GM21381 (cell line): ENCODE measurements around the gene CANX.

ENCODE experiments used
- ATAC-seq: cut with Tn5 transposase; IDR thresholded peaks from one replicate; pipeline ENCODE4 v1.9.1; 2021; ENCODE audit warnings: mild to moderate bottlenecking, moderate library complexity; ENCODE audit not compliant: unreplicated experiment

The CANX gene

DNA sequence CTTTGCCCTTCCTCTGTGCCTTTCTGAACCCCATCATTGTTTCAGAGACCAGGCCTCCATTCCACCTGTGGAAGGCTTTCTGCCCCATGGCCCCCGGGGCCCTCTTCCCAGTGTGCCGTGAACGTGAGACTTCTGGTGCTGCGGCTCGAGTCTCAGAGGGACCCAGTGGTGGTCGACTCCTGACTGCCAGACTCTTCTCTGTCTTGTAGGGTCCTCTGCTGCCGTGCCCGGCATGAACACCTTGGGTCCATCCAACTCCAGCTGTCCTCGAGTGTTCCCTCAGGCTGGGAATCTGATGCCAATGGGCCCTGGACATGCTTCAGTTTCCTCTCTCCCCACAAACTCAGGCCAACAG lies 74.9 kb downstream of the CANX start:
- ATAC-seq: no peak

DNA sequence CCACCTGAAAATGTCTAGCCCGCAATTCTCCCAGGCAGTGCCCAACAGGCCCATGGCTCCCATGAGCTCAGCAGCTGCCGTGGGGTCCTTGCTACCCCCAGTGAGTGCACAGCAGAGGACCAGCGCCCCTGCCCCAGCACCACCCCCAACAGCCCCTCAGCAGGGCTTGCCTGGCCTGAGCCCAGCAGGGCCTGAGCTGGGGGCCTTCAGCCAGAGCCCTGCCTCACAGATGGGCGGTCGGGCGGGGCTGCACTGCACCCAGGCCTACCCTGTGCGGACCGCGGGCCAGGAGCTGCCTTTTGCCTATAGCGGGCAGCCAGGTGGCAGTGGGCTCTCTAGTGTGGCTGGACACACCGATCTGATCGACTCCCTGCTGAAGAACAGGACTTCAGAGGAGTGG lies 75.7 kb downstream of the CANX start:
- no peak for ATAC-seq

- no peak for ATAC-seq
These were observed 77.7 kb downstream of the CANX start for GRCh38 chr5:179776411-179776938.

DNA sequence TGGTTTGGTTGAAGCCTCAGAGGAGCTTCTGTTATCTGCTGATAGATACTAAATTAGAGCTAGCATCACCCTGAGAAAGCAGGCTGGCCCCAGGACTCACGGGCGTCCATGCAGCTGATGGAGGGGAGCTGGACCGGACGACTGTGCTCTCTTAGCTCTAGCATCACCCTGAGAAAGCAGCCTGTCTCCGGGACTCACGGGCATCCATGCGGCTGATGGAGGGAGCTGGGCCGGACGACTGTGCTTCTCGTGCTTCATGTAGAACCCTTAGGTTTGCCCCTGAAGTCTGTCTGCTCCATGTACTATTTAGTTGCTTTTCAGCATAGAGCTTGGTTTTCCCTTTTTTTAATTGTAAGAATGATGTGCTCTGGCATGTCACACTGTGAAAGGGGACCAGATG lies 78.7 kb downstream of the CANX start:
- ATAC-seq: no peak

- ATAC-seq: no peak
These were observed 79.1 kb downstream of the CANX start for GRCh38 chr5:179777909-179778308.

- no peak for ATAC-seq
These were observed 79.8 kb downstream of the CANX start for GRCh38 chr5:179778591-179778990.

DNA sequence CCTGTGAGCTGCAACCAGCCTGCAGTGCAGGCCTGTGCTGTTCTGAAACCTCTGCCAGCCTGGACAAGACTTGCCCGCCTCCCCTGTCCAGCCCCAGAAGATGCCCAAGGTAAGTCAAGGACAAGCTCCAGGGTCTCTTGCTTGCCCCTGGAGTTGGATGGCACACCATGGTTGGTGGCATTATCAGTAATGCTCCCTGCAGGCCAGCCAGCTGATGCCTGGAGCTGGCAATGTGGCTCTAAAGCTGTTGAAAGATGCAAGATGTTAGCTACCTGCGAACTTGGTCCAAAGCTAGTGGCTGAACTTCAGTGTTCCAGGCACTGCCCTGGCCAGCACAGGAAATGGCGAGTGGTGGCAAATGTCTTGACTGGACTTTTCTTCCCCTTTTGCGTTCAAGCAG lies 81.1 kb downstream of the CANX start:
- no peak for ATAC-seq

DNA sequence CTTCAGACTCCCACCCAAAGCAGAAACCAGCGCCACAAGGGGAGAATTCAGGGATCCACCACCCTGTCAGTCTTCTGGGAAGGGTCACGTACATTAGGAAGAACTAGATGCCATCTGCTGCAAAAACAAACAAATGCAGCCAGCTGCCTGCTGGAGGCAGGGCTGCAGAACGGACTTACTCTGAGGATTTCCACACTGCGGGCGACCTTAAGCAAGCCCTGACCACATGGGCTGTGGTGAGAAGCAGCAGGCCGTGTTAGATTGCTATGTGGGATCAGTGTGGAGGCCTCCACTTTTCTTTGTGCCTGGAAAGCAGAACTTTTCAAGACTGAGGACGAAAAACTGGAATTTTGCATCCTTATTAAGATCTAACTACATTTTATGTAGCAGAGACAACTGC lies 81.6 kb downstream of the CANX start:
- no peak for ATAC-seq
